DOHH2 (cell line): Measurements from ENCODE around the gene SELP.

ENCODE experiments used
- H3F3A ChIP-seq: fragments of 200-600 bp; sonication (generic), shearing (Covaris generic); 2 replicates; pipeline ENCODE4 v1.6.0; 2016; ENCODE audit warnings: antibody characterized with exemption, mild to moderate bottlenecking; ENCODE audit not compliant: control insufficient read depth, insufficient read depth
- H3K27ac ChIP-seq: fragments of 200-600 bp; sonication (generic); 2 replicates; pipeline ENCODE4 v1.5.1; 2014; ENCODE audit warnings: low read depth, mild to moderate bottlenecking, low read length, moderate library complexity
- H3K27me3 ChIP-seq: fragments of 200-600 bp; sonication (generic); 2 replicates; pipeline ENCODE4 v1.6.1; 2014; ENCODE audit warnings: mild to moderate bottlenecking, low read length, mixed read lengths; ENCODE audit not compliant: control insufficient read depth
- H3K36me3 ChIP-seq: fragments of 200-600 bp; sonication (generic); 2 replicates; pipeline ENCODE4 v1.6.1; 2014; ENCODE audit warnings: mild to moderate bottlenecking, low read length, moderate library complexity, mixed read lengths; ENCODE audit not compliant: control insufficient read depth
- H3K4me1 ChIP-seq: fragments of 200-600 bp; sonication (generic); 2 replicates; pipeline ENCODE4 v1.6.1; 2014; ENCODE audit warnings: mild to moderate bottlenecking, low read length, mixed read lengths; ENCODE audit not compliant: control insufficient read depth
- H3K4me2 ChIP-seq: fragments of 200-600 bp; sonication (generic); 2 replicates; pipeline ENCODE4 v1.6.0; 2014; ENCODE audit warnings: mild to moderate bottlenecking, low read length, moderate library complexity
- H3K4me3 ChIP-seq: fragments of 200-600 bp; sonication (generic); 2 replicates; pipeline ENCODE4 v1.5.1; 2014; ENCODE audit warnings: mild to moderate bottlenecking, low read length, mixed read lengths
- H3K79me2 ChIP-seq: fragments of 200-600 bp; sonication (generic); 2 replicates; pipeline ENCODE4 v1.6.1; 2014; ENCODE audit warnings: mild to moderate bottlenecking, low read length, mixed read lengths; ENCODE audit not compliant: control insufficient read depth
- H3K9me2 ChIP-seq: fragments of 200-600 bp; sonication (generic); replicated peaks from 2 replicates; pipeline ENCODE4 v1.6.1; 2014; ENCODE audit warnings: mild to moderate bottlenecking, low read length, mixed read lengths; ENCODE audit not compliant: control insufficient read depth
- H3K9me3 ChIP-seq: fragments of 200-600 bp; sonication (generic); 2 replicates; pipeline ENCODE4 v1.6.1; 2014; ENCODE audit warnings: antibody characterized with exemption, low read length, mixed read lengths; ENCODE audit not compliant: control insufficient read depth, insufficient read depth
- H4K20me1 ChIP-seq: fragments of 200-600 bp; sonication (generic); 2 replicates; pipeline ENCODE4 v1.6.0; 2014; ENCODE audit warnings: low read depth, mild to moderate bottlenecking, antibody characterized with exemption, low read length, moderate library complexity; ENCODE audit not compliant: control insufficient read depth, insufficient read depth
- EZH2phosphoT487 ChIP-seq: fragments of 200-600 bp; sonication (generic); IDR thresholded peaks from 2 replicates; pipeline ENCODE4 v1.6.1; 2017; ENCODE audit warnings: borderline replicate concordance, mild to moderate bottlenecking, antibody characterized with exemption, low read length, moderate library complexity, mixed read lengths
- TF ChIP-seq, protein P1 (sequence below): fragments of 200-600 bp; sonication (generic); IDR thresholded peaks from one replicate; pipeline ENCODE4 v1.5.1; 2014; ENCODE audit warnings: antibody characterized with exemption, mild to moderate bottlenecking, low read depth, low read length; ENCODE audit not compliant: poor library complexity, severe bottlenecking

Gene SELP

DNA sequence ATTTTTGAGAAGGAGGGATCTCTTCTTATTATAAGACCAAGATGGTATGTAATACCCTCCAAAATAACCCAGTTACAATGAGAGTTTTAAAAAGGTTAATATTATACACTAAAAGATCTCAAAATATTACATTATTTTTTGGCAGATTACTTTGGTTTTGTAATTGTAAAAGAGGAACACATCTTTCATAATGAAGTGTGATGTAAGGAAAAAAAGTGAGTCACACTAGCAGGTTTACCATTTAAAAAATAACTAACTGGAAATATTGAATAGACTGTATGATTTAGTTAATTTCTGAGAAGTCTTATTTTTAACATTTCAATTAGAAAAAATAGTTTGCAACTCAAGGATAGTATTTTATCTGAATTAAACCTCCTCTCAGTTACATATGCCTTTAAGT is 44.7 kb downstream of the SELP start:
- no peak for TF ChIP-seq EZH2phosphoT487
- TF ChIP-seq, protein P1, sequence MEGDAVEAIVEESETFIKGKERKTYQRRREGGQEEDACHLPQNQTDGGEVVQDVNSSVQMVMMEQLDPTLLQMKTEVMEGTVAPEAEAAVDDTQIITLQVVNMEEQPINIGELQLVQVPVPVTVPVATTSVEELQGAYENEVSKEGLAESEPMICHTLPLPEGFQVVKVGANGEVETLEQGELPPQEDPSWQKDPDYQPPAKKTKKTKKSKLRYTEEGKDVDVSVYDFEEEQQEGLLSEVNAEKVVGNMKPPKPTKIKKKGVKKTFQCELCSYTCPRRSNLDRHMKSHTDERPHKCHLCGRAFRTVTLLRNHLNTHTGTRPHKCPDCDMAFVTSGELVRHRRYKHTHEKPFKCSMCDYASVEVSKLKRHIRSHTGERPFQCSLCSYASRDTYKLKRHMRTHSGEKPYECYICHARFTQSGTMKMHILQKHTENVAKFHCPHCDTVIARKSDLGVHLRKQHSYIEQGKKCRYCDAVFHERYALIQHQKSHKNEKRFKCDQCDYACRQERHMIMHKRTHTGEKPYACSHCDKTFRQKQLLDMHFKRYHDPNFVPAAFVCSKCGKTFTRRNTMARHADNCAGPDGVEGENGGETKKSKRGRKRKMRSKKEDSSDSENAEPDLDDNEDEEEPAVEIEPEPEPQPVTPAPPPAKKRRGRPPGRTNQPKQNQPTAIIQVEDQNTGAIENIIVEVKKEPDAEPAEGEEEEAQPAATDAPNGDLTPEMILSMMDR, result no peak
- H3K4me3 ChIP-seq, result no peak overlapping the region

DNA sequence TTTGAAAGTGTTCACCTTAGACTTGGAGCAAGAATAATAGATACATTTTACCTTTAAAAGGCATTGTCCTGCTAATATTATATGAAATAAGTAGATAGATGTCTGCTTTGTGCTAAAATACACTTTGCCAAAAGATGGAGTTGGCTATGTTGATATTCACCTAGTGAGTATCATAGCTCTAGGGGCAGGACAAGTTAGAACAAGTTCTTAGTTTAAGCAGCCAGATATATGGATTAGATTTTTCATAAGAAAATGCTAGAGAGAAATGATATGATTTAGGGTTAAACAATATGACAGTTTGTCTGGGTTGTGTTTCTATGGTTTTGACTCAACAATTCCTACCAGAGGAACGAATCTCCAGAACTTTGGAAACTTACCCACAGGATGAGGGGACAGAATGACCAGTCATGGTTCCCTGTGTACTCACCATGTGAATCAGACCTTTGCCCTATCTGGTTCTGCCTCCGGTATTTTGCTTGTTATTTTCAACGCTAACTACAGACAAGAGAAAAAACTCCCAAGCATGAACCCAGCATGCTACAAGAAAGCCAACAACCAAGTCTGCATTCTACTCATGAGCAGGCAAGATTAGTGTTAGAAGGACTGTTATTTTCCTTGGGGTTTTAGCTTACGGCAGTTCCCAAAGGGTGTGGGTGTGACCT is 45.3 kb downstream of the SELP start:
- no peaks in the 10 kb centered on the region for H4K20me1 ChIP-seq
- peaks cover 53% of the 10 kb centered on the region for H3K27me3 ChIP-seq
- no peaks in the 10 kb centered on the region for H3K9me2 ChIP-seq
- H3K36me3 ChIP-seq, result no peaks in the 10 kb centered on the region
- H3K4me1 ChIP-seq, result no peaks in the 10 kb centered on the region
- H3K27ac ChIP-seq, result no peak overlapping the region
- H3K9me3 ChIP-seq, result no peaks in the 10 kb centered on the region; the same call in 1 of the 2 replicates
- TF ChIP-seq EZH2phosphoT487, result no peak
- TF ChIP-seq, protein P1, result no peak
- H3K4me2 ChIP-seq, result no peak overlapping the region
- no peak overlapping the region for H3K4me3 ChIP-seq
- no peaks in the 10 kb centered on the region for H3F3A ChIP-seq
- no peaks in the 10 kb centered on the region for H3K79me2 ChIP-seq

More for the DNA sequence above, 44.7 kb downstream of the SELP start:
- Histone ChIP-seq H4K20me1 (no peaks in the 10 kb centered on the region), H3K27me3 (peaks cover 48% of the 10 kb centered on the region), H3K4me1 (no peaks in the 10 kb centered on the region), H3K36me3 (no peaks in the 10 kb centered on the region), H3K9me2 (no peaks in the 10 kb centered on the region), H3K27ac (no peak overlapping the region), H3K4me2 (no peak overlapping the region), H3F3A (no peaks in the 10 kb centered on the region), H3K79me2 (no peaks in the 10 kb centered on the region), H3K9me3 (no peaks in the 10 kb centered on the region; the same call in 1 of the 2 replicates)

- no peaks in the 10 kb centered on the region for H3K36me3 ChIP-seq
- TF ChIP-seq, protein P1, result no peak
- TF ChIP-seq EZH2phosphoT487, result no peak
- no peaks in the 10 kb centered on the region for H4K20me1 ChIP-seq
- no peak overlapping the region for H3K4me2 ChIP-seq
- no peaks in the 10 kb centered on the region; the same call in 1 of the 2 replicates for H3K9me3 ChIP-seq
- H3F3A ChIP-seq, result no peaks in the 10 kb centered on the region
- H3K27ac ChIP-seq, result no peak overlapping the region
- H3K4me1 ChIP-seq, result no peaks in the 10 kb centered on the region
- H3K4me3 ChIP-seq, result no peak overlapping the region
- peaks cover 37% of the 10 kb centered on the region for H3K27me3 ChIP-seq
- H3K9me2 ChIP-seq, result no peaks in the 10 kb centered on the region
- H3K79me2 ChIP-seq, result no peaks in the 10 kb centered on the region
Observed at GRCh38 chr1:169577981-169578738, 51.8 kb downstream of the SELP start.
